Thyroid gland (tissue), 4 donors: ENCODE results near the gene PITRM1. TPM values are rescaled to one million over a fixed set of nuclear protein-coding genes. Genes with fewer than 3 reads are reported as not detected.

ENCODE experiments used
- DNase-seq, 2 donors: peaks; one replicate each; pipeline ENCODE4 v3.0.0-alpha.2; 2019
- H3K27ac ChIP-seq, 3 donors: fragments of 200-600 bp; sonication (generic); 1 replicate in 2 of 3; 2 replicates in 1 of 3; pipeline ENCODE4 v1.5.1; 2016 to 2019; ENCODE audit warnings: mild to moderate bottlenecking in 1 of 3, moderate library complexity in 1 of 3
- H3K27me3 ChIP-seq: fragments of 200-600 bp; sonication (generic); one replicate; pipeline ENCODE4 v1.5.1; 2019
- H3K36me3 ChIP-seq, 2 donors: fragments of 200-600 bp; sonication (generic); one replicate each; pipeline ENCODE4 v1.5.1; 2016 to 2019
- H3K4me1 ChIP-seq, 2 donors: fragments of 200-600 bp; sonication (generic); one replicate each; pipeline ENCODE4 v1.5.1; 2017 to 2019
- H3K4me3 ChIP-seq, 3 donors: fragments of 200-600 bp; sonication (generic); replicated peaks in 1 of 3; 1 replicate in 2 of 3; 2 replicates in 1 of 3; pipeline ENCODE4 v1.5.1; 2016; ENCODE audit warnings: mild to moderate bottlenecking in 1 of 3
- H3K9me3 ChIP-seq: fragments of 200-600 bp; sonication (generic); one replicate; pipeline ENCODE4 v1.5.1; 2017
- CTCF ChIP-seq, 6 experiments: fragments of 200-600 bp in 3 of 6; fragments of 450-650 bp in 3 of 6; sonication (generic) in 3 of 6; IDR thresholded peaks; one replicate each; pipeline ENCODE4 v1.5.1; 2016 to 2019; ENCODE audit warnings: antibody characterized with exemption in 6 of 6, mild to moderate bottlenecking in 2 of 6, inconsistent platforms in 1 of 6, moderate library complexity in 1 of 6
- POLR2A ChIP-seq, 2 donors: fragments of 450-650 bp; IDR thresholded peaks; one replicate each; pipeline ENCODE4 v1.6.1; 2017; ENCODE audit warnings: antibody characterized with exemption in 2 of 2, mild to moderate bottlenecking in 2 of 2, moderate library complexity in 1 of 2
- WGBS, 2 donors: methylation state at CpG; one replicate each; pipeline ENCODE4 v1.1.5; 2017; 5-methylcytosine and 5-hydroxymethylcytosine counted together
- intact Hi-C: fragments of 100-400 bp; cut with DNase I; formaldehyde crosslinking; loops from one replicate; pipeline ENCODE4 v1.15.1; 2023
- total RNA-seq, 4 donors: library from RNA; depleted of rRNA; stranded (reverse); fragments of >200 nt; gene quantifications; one replicate each; pipeline ENCODE4 v1.2.3, GENCODE V29; 2016

The PITRM1 gene
- total RNA-seq, 4 donors from 2014 or later = 68.2 to 107 (median 86.2) TPM

GRCh38 chr10:3091921-3092320 is 80.7 kb downstream of the PITRM1 start:
- Histone ChIP-seq H3K27me3 (no peaks in the 10 kb centered on the region), H3K27ac (peak overlapping the region; percentile 72 to 85 (median 85)), H3K9me3 (no peaks in the 10 kb centered on the region), H3K4me3 (no peak overlapping the region), H3K4me1 (peaks cover 17 to 39% of the 10 kb centered on the region in 2 donors), H3K36me3 (no peaks in the 10 kb centered on the region)
- no peak for DNase-seq
- intact Hi-C loops = no loop called here
- WGBS, 2 donors = 87 to 88% methylated on average over 5 of the region's 5 CpGs
- TF ChIP-seq POLR2A (IDR thresholded peaks at IDR 0.05) (no peak), CTCF (IDR thresholded peaks at IDR 0.05) (no peak)

GRCh38 chr10:3090914-3091787 is 81.4 kb downstream of the PITRM1 start:
- DNase-seq = peak; percentile 91 to 93
- peak overlapping the region; percentile 72 to 85 (median 85) for H3K27ac ChIP-seq
- H3K9me3 ChIP-seq = no peaks in the 10 kb centered on the region
- TF ChIP-seq CTCF (IDR thresholded peaks at IDR 0.05) (peak in 2 of 6 experiments; percentile 7 to 16), POLR2A (IDR thresholded peaks at IDR 0.05) (peak in 1 of 2 donors; percentile 30)
- H3K27me3 ChIP-seq = no peaks in the 10 kb centered on the region
- intact Hi-C loops = no loop called here
- H3K36me3 ChIP-seq = no peaks in the 10 kb centered on the region
- H3K4me3 ChIP-seq = no peak overlapping the region
- 22 to 37% methylated on average over 17 of the region's 17 CpGs for WGBS, 2 donors
- peaks cover 17 to 36% of the 10 kb centered on the region in 2 donors for H3K4me1 ChIP-seq

- DNase-seq = no peak
- Histone ChIP-seq H3K4me1 (peaks cover 17 to 30% of the 10 kb centered on the region in 2 donors), H3K36me3 (no peaks in the 10 kb centered on the region), H3K9me3 (no peaks in the 10 kb centered on the region), H3K27me3 (no peaks in the 10 kb centered on the region), H3K4me3 (no peak overlapping the region), H3K27ac (peak overlapping the region; percentile 54 to 85 (median 72))
- TF ChIP-seq POLR2A (IDR thresholded peaks at IDR 0.05) (no peak), CTCF (IDR thresholded peaks at IDR 0.05) (no peak)
- WGBS, 2 donors = 69 to 76% methylated on average over 12 of the region's 12 CpGs
- intact Hi-C loops = no loop called here
Observed at GRCh38 chr10:3090388-3090787, 82.2 kb downstream of the PITRM1 start.

Other genes with a start within 250 kb of the PITRM1 start
- 100 to 1,000 TPM in 2 of 4 donors, 10 to 100 TPM in 2; 56.6 to 154 (median 115) TPM for gene PFKP, start 105.2 kb downstream of the PITRM1 start, total RNA-seq